DOHH2 (cell line): ENCODE data around the gene MDP1.

Experiments
- H3F3A ChIP-seq: fragments of 200-600 bp; sonication (generic), shearing (Covaris generic); 2 replicates; pipeline ENCODE4 v1.6.0; 2016; ENCODE audit warnings: antibody characterized with exemption, mild to moderate bottlenecking; ENCODE audit not compliant: control insufficient read depth, insufficient read depth
- H3K27ac ChIP-seq: fragments of 200-600 bp; sonication (generic); 2 replicates; pipeline ENCODE4 v1.5.1; 2014; ENCODE audit warnings: low read depth, mild to moderate bottlenecking, low read length, moderate library complexity
- H3K27me3 ChIP-seq: fragments of 200-600 bp; sonication (generic); 2 replicates; pipeline ENCODE4 v1.6.1; 2014; ENCODE audit warnings: mild to moderate bottlenecking, low read length, mixed read lengths; ENCODE audit not compliant: control insufficient read depth
- H3K36me3 ChIP-seq: fragments of 200-600 bp; sonication (generic); 2 replicates; pipeline ENCODE4 v1.6.1; 2014; ENCODE audit warnings: mild to moderate bottlenecking, low read length, moderate library complexity, mixed read lengths; ENCODE audit not compliant: control insufficient read depth
- H3K4me1 ChIP-seq: fragments of 200-600 bp; sonication (generic); 2 replicates; pipeline ENCODE4 v1.6.1; 2014; ENCODE audit warnings: mild to moderate bottlenecking, low read length, mixed read lengths; ENCODE audit not compliant: control insufficient read depth
- H3K4me2 ChIP-seq: fragments of 200-600 bp; sonication (generic); 2 replicates; pipeline ENCODE4 v1.6.0; 2014; ENCODE audit warnings: mild to moderate bottlenecking, low read length, moderate library complexity
- H3K4me3 ChIP-seq: fragments of 200-600 bp; sonication (generic); 2 replicates; pipeline ENCODE4 v1.5.1; 2014; ENCODE audit warnings: mild to moderate bottlenecking, low read length, mixed read lengths
- H3K79me2 ChIP-seq: fragments of 200-600 bp; sonication (generic); 2 replicates; pipeline ENCODE4 v1.6.1; 2014; ENCODE audit warnings: mild to moderate bottlenecking, low read length, mixed read lengths; ENCODE audit not compliant: control insufficient read depth
- H3K9me2 ChIP-seq: fragments of 200-600 bp; sonication (generic); replicated peaks from 2 replicates; pipeline ENCODE4 v1.6.1; 2014; ENCODE audit warnings: mild to moderate bottlenecking, low read length, mixed read lengths; ENCODE audit not compliant: control insufficient read depth
- H3K9me3 ChIP-seq: fragments of 200-600 bp; sonication (generic); 2 replicates; pipeline ENCODE4 v1.6.1; 2014; ENCODE audit warnings: antibody characterized with exemption, low read length, mixed read lengths; ENCODE audit not compliant: control insufficient read depth, insufficient read depth
- H4K20me1 ChIP-seq: fragments of 200-600 bp; sonication (generic); 2 replicates; pipeline ENCODE4 v1.6.0; 2014; ENCODE audit warnings: low read depth, mild to moderate bottlenecking, antibody characterized with exemption, low read length, moderate library complexity; ENCODE audit not compliant: control insufficient read depth, insufficient read depth
- CTCF ChIP-seq: fragments of 200-600 bp; sonication (generic); IDR thresholded peaks from one replicate; pipeline ENCODE4 v1.5.1; 2014; ENCODE audit warnings: antibody characterized with exemption, mild to moderate bottlenecking, low read depth, low read length; ENCODE audit not compliant: poor library complexity, severe bottlenecking
- EZH2phosphoT487 ChIP-seq: fragments of 200-600 bp; sonication (generic); IDR thresholded peaks from 2 replicates; pipeline ENCODE4 v1.6.1; 2017; ENCODE audit warnings: borderline replicate concordance, mild to moderate bottlenecking, antibody characterized with exemption, low read length, moderate library complexity, mixed read lengths

The MDP1 gene

DNA sequence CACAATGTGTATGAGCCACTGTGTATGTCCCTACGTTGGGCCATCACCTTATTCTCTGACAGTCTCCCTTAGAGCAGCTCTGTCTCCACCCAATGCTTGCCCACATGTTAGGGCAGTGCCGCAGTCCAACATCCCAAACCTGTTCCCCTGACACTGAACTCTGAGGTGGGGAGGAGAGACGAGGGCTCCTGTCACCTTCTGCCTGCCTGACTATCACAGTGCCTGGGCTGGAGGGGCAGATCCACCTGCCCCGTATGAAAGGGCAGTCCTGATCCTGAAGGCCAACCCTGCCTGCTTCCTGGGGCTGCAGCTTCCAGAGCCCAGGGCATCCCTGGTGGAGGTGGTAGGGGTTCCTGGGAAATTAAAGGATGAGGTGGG is 44.9 kb upstream of the MDP1 start:
- TF ChIP-seq EZH2phosphoT487 (no peak), CTCF (no peak)
- no peaks in the 10 kb centered on the region for H3K27me3 ChIP-seq
- no peaks in the 10 kb centered on the region for H3K36me3 ChIP-seq
- no peaks in the 10 kb centered on the region for H4K20me1 ChIP-seq
- H3K9me2 ChIP-seq, result no peaks in the 10 kb centered on the region
- H3K4me3 ChIP-seq, result no peak overlapping the region
- peaks cover 3% of the 10 kb centered on the region; the same call in 1 of the 2 replicates for H3F3A ChIP-seq
- H3K4me2 ChIP-seq, result no peak overlapping the region
- no peaks in the 10 kb centered on the region for H3K4me1 ChIP-seq
- H3K9me3 ChIP-seq, result no peaks in the 10 kb centered on the region
- no peak overlapping the region for H3K27ac ChIP-seq
- H3K79me2 ChIP-seq, result no peaks in the 10 kb centered on the region

DNA sequence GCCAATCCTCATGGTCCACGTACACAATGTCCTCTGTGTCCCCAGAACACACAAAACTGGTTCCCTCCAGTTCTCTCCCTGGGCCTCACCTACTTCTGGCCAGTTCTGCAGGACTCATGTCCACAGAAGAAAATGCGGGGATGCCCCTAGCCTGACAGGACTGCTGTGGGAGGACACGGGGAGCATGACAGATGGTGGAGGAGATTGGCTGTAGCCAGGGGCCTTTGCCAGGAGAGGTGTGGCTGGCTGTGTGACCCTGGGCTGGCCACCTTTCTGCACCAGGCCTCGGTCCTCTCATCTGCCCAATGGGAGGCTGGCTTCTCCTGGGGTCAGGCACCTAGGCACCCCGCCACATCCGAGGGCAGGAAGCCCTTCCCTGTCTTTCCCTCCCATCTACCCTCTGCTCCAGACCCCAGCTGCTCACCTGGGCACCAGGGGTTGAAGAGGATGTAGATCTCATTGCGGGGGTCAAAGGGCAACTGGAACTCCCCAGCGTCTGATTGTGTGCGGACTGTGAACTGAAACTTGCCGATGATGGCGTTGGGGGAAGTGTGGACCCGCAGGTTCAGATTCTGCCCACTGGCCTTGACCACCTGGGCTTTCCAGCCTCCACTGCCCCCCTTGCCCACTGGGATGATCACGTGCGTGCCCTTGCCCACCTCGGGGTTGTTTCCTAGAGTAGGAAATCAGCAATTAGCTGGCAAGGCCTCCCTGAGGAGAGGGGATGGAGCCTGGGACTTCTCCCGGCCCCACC is 44.3 kb upstream of the MDP1 start:
- no peaks in the 10 kb centered on the region for H3K36me3 ChIP-seq
- no peak overlapping the region for H3K27ac ChIP-seq
- no peaks in the 10 kb centered on the region for H4K20me1 ChIP-seq
- no peak overlapping the region for H3K4me3 ChIP-seq
- no peaks in the 10 kb centered on the region for H3K79me2 ChIP-seq
- H3K9me3 ChIP-seq, result no peaks in the 10 kb centered on the region
- no peaks in the 10 kb centered on the region for H3K4me1 ChIP-seq
- H3K9me2 ChIP-seq, result no peaks in the 10 kb centered on the region
- no peak overlapping the region for H3K4me2 ChIP-seq
- H3F3A ChIP-seq, result peaks cover 3% of the 10 kb centered on the region; the same call in 1 of the 2 replicates
- no peaks in the 10 kb centered on the region for H3K27me3 ChIP-seq
- TF ChIP-seq CTCF (no peak), EZH2phosphoT487 (no peak)

DNA sequence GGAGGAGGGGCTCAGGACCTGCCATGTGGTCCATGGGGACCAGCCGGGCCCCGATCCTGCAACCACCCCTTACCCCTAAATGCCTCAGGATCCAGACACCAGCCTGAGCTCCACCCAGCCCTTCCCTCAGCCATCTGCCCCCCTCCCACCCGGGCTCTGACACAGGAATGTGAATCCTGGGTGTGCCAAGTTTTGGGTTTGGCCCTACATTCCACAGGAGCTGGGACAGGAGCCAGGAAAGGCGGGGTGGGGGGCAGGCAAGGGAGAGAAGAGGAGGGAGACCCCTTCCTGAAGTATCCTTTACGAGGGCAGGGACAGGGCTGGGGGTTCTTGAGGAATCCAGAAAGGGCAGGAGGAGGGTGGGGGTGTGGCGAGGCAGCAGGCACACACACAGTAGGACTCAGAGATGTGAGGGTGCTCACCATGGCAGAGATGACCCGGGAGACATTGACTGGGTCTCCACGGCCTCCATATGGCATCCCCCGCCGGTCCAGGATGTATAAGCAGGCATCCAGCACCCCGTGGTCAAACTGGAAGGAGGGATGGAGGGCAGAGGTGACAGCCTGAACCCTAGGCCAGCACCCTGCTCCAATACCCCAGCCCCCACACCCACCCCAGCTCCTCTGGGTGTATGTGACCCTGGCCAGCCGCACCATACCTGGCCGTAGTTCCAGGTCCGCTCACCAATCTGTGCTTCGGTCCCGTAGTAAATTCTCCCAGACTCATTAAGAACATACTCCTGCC is 43.6 kb upstream of the MDP1 start:
- Histone ChIP-seq H4K20me1 (no peaks in the 10 kb centered on the region), H3K4me1 (no peaks in the 10 kb centered on the region), H3K27ac (no peak overlapping the region), H3K9me3 (no peaks in the 10 kb centered on the region), H3K36me3 (no peaks in the 10 kb centered on the region), H3K9me2 (no peaks in the 10 kb centered on the region), H3K27me3 (no peaks in the 10 kb centered on the region), H3K4me2 (no peak overlapping the region), H3K4me3 (no peak overlapping the region), H3K79me2 (no peaks in the 10 kb centered on the region), H3F3A (peaks cover 3% of the 10 kb centered on the region; the same call in 1 of the 2 replicates)
- TF ChIP-seq EZH2phosphoT487, result no peak
- TF ChIP-seq CTCF, result no peak
